HG02973 (cell line): ENCODE measurements around the gene SMARCC1.
"Not testable (repeated sequence)": the region's sequence is repeated elsewhere in the genome, so short reads cannot be mapped to it uniquely, and the experiment has no call there.

ENCODE experiments used
- ATAC-seq: cut with Tn5 transposase; IDR thresholded peaks from one replicate; pipeline ENCODE4 v1.9.1; 2021; ENCODE audit warnings: moderate library complexity; ENCODE audit not compliant: unreplicated experiment

Gene SMARCC1

DNA sequence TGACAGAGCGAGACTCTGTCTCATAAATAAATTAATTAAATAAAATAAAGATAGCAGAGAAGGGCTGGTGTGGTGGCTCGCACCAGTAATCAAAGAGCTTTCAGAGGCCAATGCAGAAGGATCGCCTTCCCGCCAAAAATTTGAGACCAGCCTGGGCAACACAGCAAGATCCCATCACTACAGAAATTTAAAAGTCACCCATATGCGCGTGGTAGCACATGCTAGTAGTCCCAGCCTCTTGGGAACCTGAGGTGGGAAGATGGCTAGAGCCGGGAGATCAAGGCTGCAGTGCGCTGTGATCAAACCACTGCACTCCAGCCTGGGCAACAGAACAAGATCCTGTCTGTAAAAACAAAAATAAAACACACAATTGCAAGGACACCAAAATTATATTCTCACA, 9.6 kb downstream of the SMARCC1 start:
- no peak for ATAC-seq

DNA sequence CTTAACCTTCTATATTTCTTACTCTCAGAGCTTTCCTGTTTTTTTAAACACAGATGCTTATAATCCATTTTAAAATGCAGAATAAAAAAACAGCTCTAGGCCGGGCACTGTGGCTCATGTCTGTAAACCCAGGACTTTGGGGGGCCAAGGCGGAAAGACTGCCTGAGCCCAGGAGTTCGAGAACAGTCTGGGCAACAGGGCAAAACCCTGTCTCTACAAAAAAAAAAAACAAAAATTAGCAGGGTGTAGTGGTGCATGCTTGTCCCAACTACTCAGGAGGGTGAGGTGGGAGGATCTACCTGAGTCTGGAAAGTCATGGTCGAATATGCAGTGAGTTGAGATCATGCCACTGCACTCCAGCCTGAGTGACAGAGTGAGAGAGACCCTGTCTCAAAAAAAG, 15.5 kb downstream of the SMARCC1 start:
- ATAC-seq: no peak

DNA sequence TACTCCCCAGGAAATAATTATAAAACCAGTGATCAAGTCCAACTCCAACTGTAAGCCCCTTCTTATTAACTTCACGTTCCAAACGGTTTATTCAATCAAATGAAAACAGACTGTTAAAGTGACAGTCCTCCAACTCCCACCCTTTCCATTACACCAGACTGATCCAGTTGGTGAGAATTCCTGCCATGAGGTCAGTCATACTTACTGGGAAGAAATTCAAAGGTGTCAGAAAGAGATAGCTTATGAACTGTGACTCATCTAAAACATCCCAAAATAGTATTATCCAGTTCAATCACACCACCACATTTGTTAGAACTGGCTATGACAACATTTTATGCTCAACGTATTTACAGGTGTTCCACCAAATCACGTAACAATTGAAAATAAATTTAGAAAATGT, 19.5 kb downstream of the SMARCC1 start:
- ATAC-seq: no peak

DNA sequence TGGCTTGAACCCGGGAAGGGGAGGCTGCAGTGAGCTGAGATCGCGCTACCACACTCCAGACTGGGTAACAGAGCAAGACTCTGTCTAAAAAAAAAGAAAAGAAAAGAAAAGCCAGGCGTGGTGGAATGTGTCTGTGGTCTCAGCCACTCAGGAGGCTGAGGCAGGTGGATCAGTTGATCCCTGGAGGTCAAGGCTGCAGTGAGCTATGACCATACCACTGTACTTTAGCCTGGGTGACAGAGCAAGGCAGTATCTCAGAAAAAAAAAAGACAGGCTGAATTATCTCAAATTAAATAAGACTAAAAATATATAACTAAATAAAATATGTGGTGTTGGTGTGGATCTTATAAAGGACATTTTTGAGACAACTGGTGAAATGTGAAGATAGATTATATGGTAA, 20.6 kb downstream of the SMARCC1 start:
- ATAC-seq: no peak

DNA sequence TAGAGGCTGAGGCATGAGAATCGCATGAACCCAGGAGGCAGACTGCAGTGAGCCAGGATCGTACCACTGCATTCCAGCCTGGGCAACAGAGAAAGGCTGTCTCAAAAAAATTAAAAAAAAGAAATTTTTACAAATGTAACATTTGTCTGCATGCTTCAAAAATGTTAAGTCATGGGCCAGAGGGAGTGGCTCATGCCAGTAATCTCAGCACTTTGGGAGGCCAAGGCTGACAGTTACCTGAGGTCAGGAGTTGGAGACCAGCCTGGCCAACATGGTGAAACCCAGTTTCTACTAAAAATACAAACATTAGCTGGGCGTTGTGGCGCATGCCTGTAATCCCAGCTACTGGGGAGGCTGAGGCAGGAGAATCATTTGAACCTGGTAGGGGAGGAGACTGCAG, 21.5 kb downstream of the SMARCC1 start:
- not testable (repeated sequence) for ATAC-seq

DNA sequence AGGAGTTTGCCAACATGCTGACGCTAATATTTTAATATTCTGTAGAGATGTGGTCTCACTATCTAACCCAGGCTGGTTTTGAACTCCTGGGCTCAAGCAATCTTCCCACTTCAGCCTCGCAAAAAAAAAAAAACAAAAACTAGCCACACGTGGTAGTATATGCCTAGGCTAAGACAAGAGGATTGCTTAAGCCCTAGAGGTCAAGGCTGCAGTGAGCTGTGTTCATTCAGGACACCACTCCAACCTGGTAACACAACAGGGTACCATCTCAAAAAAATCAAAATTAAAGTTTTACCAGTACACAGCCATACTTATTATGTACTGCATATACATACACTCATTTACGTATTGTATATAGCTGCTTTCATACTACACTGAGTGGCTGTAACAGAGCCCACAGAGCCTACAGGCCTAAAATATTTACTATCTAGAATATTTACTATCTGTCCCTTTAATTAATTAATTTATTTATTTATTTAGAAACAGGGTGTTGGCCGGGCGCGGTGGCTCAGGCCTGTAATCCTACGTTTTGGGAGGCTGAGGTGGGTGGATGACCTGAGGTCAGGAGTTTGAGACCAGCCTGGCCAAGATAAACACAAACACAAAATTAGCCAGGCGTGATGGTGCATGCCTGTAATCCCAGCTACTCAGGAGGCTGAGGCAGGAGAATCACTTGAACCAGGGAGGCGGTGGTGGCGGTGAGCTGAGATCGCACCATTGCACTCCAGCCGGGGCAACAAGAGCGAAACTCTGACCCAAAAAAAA, 23.2 kb downstream of the SMARCC1 start:
- ATAC-seq: no peak

DNA sequence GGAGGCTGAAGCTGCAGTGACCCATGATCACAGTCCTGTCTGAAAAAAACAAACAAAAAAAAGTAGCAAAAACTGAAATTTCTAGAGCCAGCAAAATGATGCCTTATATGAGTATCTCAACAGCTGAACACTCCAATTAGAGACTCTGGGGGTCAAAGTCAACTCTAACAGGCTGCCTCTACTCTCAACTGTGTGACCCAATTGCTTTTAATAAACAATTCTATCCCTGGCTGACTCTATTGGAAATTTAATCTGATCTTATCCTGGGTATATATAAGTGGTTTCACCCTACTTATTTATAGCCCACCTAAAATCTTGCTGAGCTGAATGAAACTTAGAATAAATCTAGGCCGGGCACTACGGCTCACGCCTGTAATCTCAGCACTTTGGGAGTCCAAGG, 29.0 kb downstream of the SMARCC1 start:
- no peak for ATAC-seq

DNA sequence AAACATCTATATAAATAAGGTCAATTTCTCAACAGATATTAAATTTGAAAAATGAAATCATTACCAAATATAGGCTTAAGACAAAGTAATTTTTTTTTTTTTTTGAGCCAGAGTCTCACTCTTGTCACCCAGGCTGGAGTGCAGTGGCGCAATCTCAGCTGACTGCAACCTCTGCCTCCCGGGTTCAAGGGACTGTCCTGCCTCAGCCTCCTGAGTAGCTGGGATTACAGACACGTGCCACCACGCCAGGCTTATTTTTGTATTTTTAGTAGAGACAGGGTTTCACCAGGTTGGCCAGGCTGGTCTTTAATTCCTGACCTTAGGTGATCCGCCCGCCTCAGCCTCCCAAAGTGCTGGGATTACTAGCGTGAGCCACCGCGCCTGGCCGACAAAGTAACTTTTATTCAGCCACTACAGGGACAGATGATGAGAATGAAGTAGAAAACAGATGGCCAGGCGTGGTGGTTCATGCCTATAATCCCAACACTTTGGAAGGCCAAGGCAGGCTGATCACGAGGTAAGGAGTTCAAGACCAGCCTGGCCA, 30.8 kb downstream of the SMARCC1 start:
- not testable (repeated sequence) for ATAC-seq

DNA sequence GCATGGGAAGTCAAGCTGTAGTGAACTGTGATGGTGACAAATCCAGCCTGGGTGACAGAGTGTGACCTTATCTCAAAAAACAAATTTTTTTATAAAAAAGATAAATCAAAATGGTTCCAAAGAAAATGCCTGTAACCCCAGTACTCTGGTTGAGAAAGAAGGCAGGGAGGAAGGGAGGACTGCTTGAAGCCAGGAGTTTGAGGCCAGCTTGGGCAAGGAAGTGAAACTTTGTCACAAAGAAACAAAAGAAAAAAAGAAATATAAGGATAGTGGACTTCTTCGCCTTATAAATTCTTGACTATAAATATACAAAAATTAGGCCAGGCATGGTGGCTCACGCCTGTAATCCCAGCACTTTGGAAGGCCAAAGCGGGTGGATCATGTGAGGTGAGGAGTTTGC, 34.1 kb downstream of the SMARCC1 start:
- no peak for ATAC-seq

DNA sequence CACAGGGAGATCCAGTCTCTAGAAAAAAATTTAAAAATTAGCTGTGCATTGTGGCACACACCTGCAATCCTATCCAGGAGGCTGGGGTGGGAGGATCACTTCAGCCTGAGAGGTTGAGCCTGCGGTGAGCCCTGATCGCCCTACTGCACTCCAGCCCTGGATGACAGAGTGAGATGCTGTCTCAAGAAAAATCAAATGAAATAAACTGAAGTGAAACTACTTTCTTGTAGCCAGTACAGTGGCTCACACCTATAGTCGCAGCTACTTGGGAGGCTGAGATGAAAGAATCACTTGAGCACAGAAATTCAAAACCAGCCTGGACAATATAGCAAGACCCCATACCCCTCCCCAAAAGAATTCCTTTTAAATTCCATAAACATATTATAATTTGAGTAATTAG, 35.4 kb downstream of the SMARCC1 start:
- ATAC-seq: no peak

DNA sequence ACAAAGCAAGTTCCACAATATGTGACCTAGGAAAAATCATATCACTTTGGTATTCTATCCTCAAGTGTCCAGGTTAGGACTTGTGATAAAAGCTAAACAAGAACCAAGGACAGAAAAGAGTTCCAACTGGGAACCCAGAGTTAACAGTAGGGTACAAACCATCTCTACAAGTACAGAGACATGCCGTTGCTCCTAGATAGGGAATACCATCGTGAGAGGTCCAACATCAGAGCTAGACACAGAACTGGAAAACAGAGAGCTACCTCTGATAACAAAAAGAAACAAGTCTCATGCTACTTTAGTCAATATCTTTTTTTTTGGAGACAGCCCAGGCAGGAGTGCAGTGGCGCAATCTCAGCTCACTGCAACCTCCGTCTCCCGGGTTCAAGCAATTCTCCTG, 37.8 kb downstream of the SMARCC1 start:
- ATAC-seq: no peak

DNA sequence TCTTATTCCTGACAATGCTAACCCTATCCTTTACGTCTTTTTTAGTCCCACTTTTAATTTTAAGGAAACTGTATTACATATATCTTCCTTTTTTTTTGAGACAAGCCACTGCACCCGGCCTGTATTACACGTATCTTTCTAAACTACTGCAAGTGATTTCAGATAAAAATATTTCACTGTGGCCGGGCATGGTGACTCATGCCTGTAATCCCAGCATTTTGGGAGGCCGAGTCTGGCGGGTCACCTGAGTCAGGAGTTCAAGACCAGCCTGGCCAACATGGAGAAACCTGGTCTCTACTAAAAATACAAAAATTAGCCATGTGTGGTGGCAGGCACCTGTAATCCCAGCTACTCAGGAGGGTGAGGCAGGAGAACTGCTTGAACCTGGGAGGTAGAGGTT, 38.3 kb downstream of the SMARCC1 start:
- ATAC-seq: not testable (repeated sequence)

DNA sequence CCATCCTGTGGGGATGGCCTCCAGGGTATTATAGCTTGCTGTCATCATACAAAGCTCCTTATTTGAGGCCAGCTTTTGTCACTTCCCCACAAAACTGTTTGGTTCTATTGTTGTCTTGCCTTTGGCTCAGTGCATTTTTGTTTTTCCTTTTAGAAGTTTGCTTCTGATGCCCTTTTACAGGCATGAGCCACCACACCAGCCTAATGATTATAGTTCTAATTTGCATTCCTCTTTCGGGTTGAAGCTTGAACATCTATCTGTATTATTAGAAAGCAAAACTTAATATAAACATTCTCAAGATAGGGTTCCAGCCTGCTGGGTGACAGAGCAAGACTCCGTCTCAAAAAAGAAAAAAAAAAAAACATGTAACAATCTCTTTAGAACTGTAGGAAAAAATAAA, 39.8 kb downstream of the SMARCC1 start:
- no peak for ATAC-seq

DNA sequence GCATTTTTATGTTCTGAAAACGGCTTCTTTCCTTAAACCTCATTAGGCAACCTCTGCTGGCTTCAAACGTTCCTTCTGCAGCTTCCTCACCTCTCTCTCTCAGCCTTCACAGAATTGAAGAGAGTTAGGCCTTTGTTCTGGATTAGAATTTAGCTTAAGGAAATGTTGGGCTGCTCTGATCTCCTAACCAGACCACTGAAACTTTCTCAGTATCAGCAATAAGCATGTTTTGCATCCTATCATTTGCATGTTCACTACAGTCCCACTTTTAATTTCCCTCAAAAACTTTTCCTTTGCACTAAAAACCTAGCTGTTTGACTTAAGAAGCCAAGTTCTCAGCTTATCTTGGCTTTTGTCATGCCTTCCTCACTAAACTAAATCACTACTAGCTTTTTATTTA, 49.5 kb downstream of the SMARCC1 start:
- no peak for ATAC-seq

DNA sequence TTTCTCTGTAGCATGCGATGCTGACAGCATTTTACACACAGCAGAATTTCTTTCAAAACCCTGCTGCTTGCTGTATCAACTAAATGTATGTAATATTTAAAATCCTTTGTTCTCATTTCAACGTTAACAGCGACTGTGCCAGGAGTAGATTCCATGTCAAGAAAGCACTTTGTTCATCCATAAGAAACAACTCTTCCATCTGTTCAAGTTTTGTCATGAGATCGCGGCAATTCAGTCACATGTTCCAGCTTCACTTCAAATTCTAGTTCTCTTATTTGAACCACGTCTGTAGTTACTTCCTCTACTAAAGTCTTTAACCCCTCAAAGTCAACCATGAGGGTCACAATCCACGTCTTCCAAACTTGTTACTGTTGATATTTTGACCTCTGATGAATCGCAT, 50.6 kb downstream of the SMARCC1 start:
- ATAC-seq: no peak

DNA sequence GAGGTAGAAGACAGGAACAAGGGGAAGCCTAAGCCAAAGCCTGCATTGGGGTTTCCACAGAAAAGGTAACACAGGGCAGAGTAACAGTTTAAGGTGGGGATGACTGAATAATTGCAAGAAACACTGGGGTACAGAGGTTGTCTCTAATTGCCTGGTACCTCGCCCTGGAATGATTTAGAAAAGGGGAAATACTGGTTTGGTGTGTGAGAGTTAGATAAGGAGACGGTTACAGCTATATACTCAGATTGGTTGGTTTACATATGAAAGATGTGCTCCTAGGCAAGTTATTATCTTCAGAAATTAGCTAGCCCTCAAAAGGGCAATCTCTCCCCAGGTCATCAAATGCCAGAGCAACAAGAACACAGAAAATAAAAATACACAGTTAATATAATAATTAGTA, 58.8 kb downstream of the SMARCC1 start:
- no peak for ATAC-seq

DNA sequence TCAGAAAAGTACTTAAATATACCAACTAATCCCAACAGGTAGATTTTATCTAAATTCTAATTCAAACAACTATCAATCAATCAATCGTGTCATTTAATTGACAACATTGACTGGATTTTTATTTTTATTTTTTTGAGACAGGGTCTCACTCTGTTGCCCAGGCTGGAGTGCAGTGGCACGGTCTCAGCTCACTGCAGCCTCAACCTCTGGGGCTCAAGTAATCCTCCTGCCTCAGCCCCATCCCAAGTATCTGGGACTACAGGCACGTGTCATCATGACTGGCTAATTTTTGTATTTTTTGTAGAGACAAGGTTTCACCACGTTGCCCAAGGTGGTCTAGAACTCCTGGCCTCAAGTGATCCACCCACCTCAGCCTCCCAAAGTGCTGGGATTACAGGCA, 64.2 kb downstream of the SMARCC1 start:
- not testable (repeated sequence) for ATAC-seq

DNA sequence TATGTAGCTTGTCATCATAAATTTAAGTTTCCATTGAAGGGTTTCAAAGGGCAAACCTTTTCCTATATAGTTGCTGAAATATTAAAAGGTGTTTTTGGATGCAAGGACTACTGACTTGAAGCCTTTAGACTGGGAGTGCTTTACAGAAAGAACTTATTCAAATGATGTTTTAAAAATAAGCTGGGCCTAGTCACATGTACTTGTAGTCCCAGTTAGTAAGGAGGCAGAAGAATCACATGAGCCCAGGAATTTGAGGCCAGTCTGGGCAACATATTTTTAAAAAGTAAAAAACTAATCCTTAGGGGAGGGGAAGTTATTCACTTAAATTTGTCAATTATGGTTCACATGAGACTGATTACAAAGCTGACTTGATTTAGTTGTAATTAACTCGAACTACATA, 65.0 kb downstream of the SMARCC1 start:
- no peak for ATAC-seq

DNA sequence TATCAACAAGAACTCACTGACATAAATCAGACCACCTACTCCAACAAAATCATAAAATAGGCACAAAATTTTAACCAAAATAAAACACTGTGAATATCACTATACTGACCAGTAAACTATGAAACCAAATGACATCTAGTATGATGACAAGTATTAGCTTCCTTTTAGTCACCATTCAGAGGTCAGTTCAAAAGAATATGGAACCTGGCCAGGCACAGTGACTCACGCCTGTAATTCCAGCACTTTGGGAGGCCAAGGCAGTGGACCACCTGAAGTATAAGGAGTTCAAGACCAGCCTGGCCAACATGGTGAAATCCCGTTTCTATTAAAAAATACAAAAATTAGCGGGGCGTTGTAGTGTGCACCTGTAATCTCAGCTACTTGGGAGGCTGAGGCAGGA, 65.8 kb downstream of the SMARCC1 start:
- ATAC-seq: no peak

DNA sequence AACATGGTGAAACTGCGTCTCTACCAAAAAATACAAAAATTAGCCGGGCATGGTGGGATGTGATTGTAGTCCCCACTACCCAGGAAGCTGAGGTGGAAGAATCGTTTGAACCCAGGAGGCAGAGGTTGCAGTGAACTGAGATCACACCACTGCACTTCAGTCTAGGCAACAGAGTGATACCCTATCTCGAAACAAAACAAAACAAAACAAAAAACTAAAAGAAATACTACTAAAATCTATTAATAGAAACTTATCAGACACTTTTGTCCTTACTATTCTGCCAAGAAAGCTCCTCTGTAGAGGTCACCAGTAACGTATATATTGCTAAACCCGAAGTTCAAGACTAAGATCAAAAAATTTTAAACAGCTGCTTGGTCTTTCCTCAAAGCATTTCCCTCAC, 67.1 kb downstream of the SMARCC1 start:
- no peak for ATAC-seq

DNA sequence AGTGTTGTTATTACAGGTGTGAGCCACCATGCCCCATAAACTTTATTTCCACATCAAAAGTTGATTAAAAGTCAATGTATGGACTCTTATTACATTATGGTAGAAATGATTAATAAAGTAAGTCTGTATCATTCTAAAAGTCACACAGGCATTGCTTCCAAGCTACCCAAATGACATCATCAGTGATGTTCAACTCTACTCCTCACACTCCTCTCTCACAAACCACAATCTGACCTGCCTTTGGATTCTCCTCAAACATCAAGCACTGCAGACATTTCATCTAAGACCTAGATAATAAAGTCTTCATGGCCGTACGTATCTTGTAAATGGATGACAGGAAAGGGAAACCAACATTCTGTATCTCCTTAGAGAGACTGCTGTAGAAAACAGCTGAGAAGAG, 68.0 kb downstream of the SMARCC1 start:
- no peak for ATAC-seq

DNA sequence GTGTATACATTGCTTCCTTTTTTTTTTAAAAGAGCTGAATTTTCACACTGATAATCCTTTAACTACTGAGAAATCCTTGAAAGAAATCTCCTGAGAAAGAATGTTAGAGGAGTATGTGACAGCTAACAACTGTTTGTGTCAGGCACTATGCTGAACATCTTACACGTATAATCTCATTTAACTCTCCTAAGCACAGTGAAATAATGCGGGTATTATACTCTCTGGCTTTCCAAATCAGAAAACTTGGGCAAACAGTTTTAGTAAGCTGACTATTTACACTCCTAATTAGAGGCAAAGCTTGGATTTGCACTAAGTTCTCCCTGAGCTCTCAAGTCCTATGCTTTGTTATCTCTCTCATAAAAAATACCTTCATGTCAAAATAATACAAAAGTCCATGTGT, 69.3 kb downstream of the SMARCC1 start:
- ATAC-seq: no peak

DNA sequence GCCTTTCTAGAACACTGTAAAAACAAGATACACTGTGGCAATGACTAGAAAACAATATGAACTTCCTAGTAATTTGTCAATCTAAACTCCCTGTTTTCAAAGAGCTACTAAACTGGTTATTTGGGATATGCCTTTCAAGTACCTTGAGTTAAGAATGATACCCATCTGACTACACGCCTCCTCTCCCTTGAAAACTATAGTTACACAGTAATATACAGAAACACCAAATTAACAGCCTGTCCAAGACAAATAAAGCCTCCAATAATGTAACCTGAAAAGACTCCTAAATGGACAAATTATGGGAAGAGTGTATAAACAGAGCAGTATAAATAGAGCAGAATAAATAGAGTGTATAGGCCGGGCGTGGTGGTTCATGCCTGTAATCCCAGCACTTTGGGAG, 70.1 kb downstream of the SMARCC1 start:
- ATAC-seq: no peak
